Esophagus muscularis mucosa (tissue), 4 donors: Measurements from ENCODE around the gene CISD3. TPM values are rescaled to one million over a fixed set of nuclear protein-coding genes. Genes with fewer than 3 reads are reported as not detected.
A peak's percentile ranks its signal among the peaks of the same experiment; 100 is the strongest.

Experiments
- DNase-seq: peaks from one replicate; pipeline ENCODE4 v3.0.0-alpha.2; 2017; ENCODE audit errors: extremely low spot score
- H3K27ac ChIP-seq, 4 donors: fragments of 200-600 bp; sonication (generic); replicated peaks in 1 of 4; 1 replicate in 3 of 4; 2 replicates in 1 of 4; pipeline ENCODE4 v1.5.1; 2016 to 2019; ENCODE audit warnings: mild to moderate bottlenecking in 1 of 4
- H3K27me3 ChIP-seq, 4 donors: fragments of 200-600 bp; sonication (generic); one replicate each; pipeline versions ENCODE4 v1.5.1 to v1.6.0; 2016 to 2019
- H3K36me3 ChIP-seq, 4 donors: fragments of 200-600 bp; sonication (generic); one replicate each; pipeline ENCODE4 v1.5.1; 2016 to 2019
- H3K4me1 ChIP-seq, 4 donors: fragments of 200-600 bp; sonication (generic); one replicate each; pipeline ENCODE4 v1.5.1; 2016 to 2019
- H3K4me3 ChIP-seq, 4 donors: fragments of 200-600 bp; sonication (generic); 1 replicate in 2 of 4; 2 replicates in 2 of 4; pipeline ENCODE4 v1.5.1; 2016 to 2019; ENCODE audit warnings: mild to moderate bottlenecking in 4 of 4, moderate library complexity in 1 of 4
- H3K9me3 ChIP-seq, 4 donors: fragments of 200-600 bp; sonication (generic); 1 replicate in 3 of 4; 2 replicates in 1 of 4; pipeline ENCODE4 v1.5.1; 2016 to 2019
- CTCF ChIP-seq, 3 experiments: fragments of 200-600 bp in 2 of 3; fragments of 450-650 bp in 1 of 3; sonication (generic) in 2 of 3; IDR thresholded peaks; one replicate each; pipeline ENCODE4 v1.5.1; 2017 to 2019; ENCODE audit warnings: antibody characterized with exemption in 3 of 3, mild to moderate bottlenecking in 2 of 3, moderate library complexity in 1 of 3
- EP300 ChIP-seq: sonication (generic); formaldehyde crosslinking; IDR thresholded peaks from one replicate; pipeline ENCODE4 v1.6.1; 2017; ENCODE audit warnings: antibody characterized with exemption
- POLR2A ChIP-seq: fragments of 450-650 bp; IDR thresholded peaks from one replicate; pipeline ENCODE4 v1.6.1; 2017; ENCODE audit warnings: antibody characterized with exemption, moderate library complexity, mild to moderate bottlenecking, low read depth
- POLR2AphosphoS5 ChIP-seq, 2 donors: sonication (generic); formaldehyde crosslinking; IDR thresholded peaks; one replicate each; pipeline ENCODE4 v1.6.1; 2017; ENCODE audit warnings: antibody characterized with exemption in 2 of 2
- WGBS: methylation state at CpG from one replicate; pipeline ENCODE4 v1.1.5; 2018; 5-methylcytosine and 5-hydroxymethylcytosine counted together
- intact Hi-C: fragments of 100-400 bp; cut with DNase I; formaldehyde crosslinking; loops from one replicate; pipeline ENCODE4 v1.15.1; 2023
- total RNA-seq, 4 donors: library from RNA; depleted of rRNA; stranded (reverse); fragments of >200 nt; gene quantifications; one replicate each; pipeline versions ENCODE4 v1.1.0 to v1.2.1, GENCODE V29; 2016

Gene CISD3
- total RNA-seq, 4 donors from 2014 or later = 10.1 to 18.5 (median 18.0) TPM

- no peaks in the 10 kb centered on the region for H3K9me3 ChIP-seq
- peaks cover 15 to 19% (median 18%) of the 10 kb centered on the region in 4 donors for H3K4me1 ChIP-seq
- no peak overlapping the region for H3K4me3 ChIP-seq
- intact Hi-C loops = loop anchor here (5.0 kb wide), 1 partner anchor 41 kb away; the partner anchor contains the start of gene CISD3
- H3K36me3 ChIP-seq = no peaks in the 10 kb centered on the region
- H3K27me3 ChIP-seq = no peaks in the 10 kb centered on the region
- no peak for DNase-seq
- WGBS = 86% methylated on average over 4 of the region's 4 CpGs
- no peak overlapping the region for H3K27ac ChIP-seq
- TF ChIP-seq EP300 (no peak), POLR2A (no peak), POLR2AphosphoS5 (IDR thresholded peaks at IDR 0.05) (no peak), CTCF (IDR thresholded peaks at IDR 0.05) (no peak)
Observed at GRCh38 chr17:38691154-38691553, 39.0 kb upstream of the CISD3 start.

GRCh38 chr17:38693700-38694329 lies 36.3 kb upstream of the CISD3 start:
- 33% methylated on average over 11 of the region's 12 CpGs for WGBS
- intact Hi-C loops = loop anchor here (5.0 kb wide), 1 partner anchor 38 kb away; the partner anchor contains the start of gene CISD3

DNA sequence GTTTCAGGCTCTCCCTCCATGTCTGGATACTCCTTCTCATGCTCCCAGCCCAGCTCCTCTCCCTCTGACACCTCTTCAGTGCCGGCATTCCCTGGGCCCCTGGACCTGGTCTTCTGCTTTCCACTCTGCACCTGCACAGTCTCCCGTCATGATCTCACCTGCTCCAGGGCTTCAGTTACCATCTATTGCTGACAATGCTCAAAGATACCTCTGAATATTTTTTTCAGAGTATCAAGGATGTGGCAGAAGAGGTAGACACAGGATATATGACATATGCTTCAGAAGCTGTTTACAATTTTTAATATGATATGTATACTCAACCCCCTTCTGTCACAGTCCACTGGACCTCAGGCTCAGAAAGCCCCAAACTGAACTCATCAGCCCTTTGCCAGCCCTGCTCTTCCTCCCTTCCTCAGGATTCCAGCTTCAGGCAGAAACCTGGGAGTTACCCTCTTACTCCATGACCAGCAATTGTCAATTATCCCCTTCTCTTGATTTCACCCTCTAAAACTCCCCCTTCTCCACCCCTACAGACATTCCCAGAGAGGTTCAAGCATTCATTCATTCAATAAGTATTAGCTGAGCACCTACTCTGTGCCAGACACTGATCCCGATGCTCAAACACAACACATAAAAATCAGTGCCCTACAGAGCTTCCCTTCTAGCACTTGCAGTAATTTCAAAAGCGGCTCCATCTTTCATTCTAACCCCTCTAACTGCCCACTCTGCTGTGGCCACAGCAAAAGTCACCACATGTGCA lies 32.9 kb upstream of the CISD3 start:
- Histone ChIP-seq H3K9me3 (no peaks in the 10 kb centered on the region), H3K27me3 (no peaks in the 10 kb centered on the region), H3K27ac (no peak overlapping the region), H3K36me3 (no peaks in the 10 kb centered on the region), H3K4me1 (peaks cover 22 to 33% (median 29%) of the 10 kb centered on the region in 4 donors), H3K4me3 (no peak overlapping the region)
- intact Hi-C loops = no loop called here
- TF ChIP-seq POLR2A (no peak), CTCF (IDR thresholded peaks at IDR 0.05) (no peak), EP300 (no peak), POLR2AphosphoS5 (IDR thresholded peaks at IDR 0.05) (no peak)
- no peak for DNase-seq
- WGBS = 91% methylated on average over 4 of the region's 4 CpGs

More at GRCh38 chr17:38693700-38694329, 36.3 kb upstream of the CISD3 start:
- peak; percentile 97 for DNase-seq
- no peaks in the 10 kb centered on the region for H3K9me3 ChIP-seq
- H3K27ac ChIP-seq = peak overlapping the region; percentile 76 to 89 (median 86)
- H3K27me3 ChIP-seq = no peaks in the 10 kb centered on the region
- H3K4me1 ChIP-seq = peaks cover 15 to 19% (median 18%) of the 10 kb centered on the region in 4 donors
- H3K36me3 ChIP-seq = no peaks in the 10 kb centered on the region
- peak overlapping the region in 1 of 4 donors; percentile 7 for H3K4me3 ChIP-seq
- TF ChIP-seq EP300 (no peak), POLR2A (no peak), CTCF (IDR thresholded peaks at IDR 0.05) (peak in 1 of 3 experiments; percentile 8), POLR2AphosphoS5 (IDR thresholded peaks at IDR 0.05) (peak; percentile 74 to 88)

DNA sequence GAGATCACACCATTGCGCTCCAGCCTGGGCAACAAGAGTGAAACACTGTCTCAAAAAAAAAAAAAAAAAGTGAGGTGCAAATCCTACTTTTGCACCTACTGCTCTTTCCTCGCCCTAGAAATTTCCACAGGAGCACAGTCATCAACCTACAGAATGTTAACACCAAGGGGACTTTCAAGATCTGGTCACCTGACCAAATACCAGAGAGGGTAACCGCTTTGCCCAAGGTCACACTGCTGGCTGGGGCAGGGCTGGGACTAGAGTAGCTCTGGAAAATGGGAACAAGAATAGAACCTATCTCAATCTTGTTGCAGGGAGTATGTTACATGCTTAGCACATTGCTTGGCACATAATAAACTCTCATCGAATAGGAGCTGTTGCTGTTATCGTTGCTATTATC lies 31.4 kb upstream of the CISD3 start:
- intact Hi-C loops = no loop called here
- H3K4me1 ChIP-seq = peaks cover 21 to 40% (median 34%) of the 10 kb centered on the region in 4 donors
- H3K27me3 ChIP-seq = no peaks in the 10 kb centered on the region
- H3K36me3 ChIP-seq = no peaks in the 10 kb centered on the region
- TF ChIP-seq POLR2AphosphoS5 (IDR thresholded peaks at IDR 0.05) (no peak), CTCF (IDR thresholded peaks at IDR 0.05) (no peak), POLR2A (no peak), EP300 (no peak)
- H3K27ac ChIP-seq = no peak overlapping the region
- 83% methylated on average over 5 of the region's 5 CpGs for WGBS
- no peak for DNase-seq
- H3K4me3 ChIP-seq = no peak overlapping the region
- H3K9me3 ChIP-seq = no peaks in the 10 kb centered on the region
